CD14-positive monocyte (primary cell): ENCODE data around the gene CD22. TPM values are rescaled to one million over a fixed set of nuclear protein-coding genes. Genes with fewer than 3 reads are reported as not detected.

Experiments
- DNase-seq, 3 donors: peaks; one replicate each; pipeline ENCODE4 v3.0.0-alpha.2; 2011 to 2022
- H2AFZ ChIP-seq: 2 replicates; pipeline ENCODE4 v1.6.0; 2012; ENCODE audit warnings: mild to moderate bottlenecking, low read depth, low read length, inconsistent platforms; ENCODE audit not compliant: insufficient read depth, poor library complexity, severe bottlenecking
- H3K27ac ChIP-seq, 2 donors: 1 replicate in 1 of 2; 2 replicates in 1 of 2; pipeline ENCODE4 v1.5.1; 2012 to 2013; ENCODE audit warnings: low read length in 2 of 2, control low read depth in 1 of 2, inconsistent platforms in 1 of 2, low read depth in 1 of 2, mild to moderate bottlenecking in 1 of 2
- H3K27me3 ChIP-seq, 2 donors: one replicate each; pipeline versions ENCODE4 v1.6.0 to v1.6.1; 2011 to 2013; ENCODE audit warnings: low read length in 2 of 2; ENCODE audit not compliant: control insufficient read depth in 2 of 2, insufficient read depth in 2 of 2
- H3K36me3 ChIP-seq, 2 donors: replicated peaks in 1 of 2; 1 replicate in 1 of 2; 2 replicates in 1 of 2; pipeline versions ENCODE4 v1.5.1 to v1.6.1; 2012 to 2013; ENCODE audit warnings: low read length in 2 of 2, control low read depth in 1 of 2, inconsistent platforms in 1 of 2, mild to moderate bottlenecking in 1 of 2; ENCODE audit not compliant: insufficient read depth in 2 of 2, control insufficient read depth in 1 of 2
- H3K4me1 ChIP-seq, 2 donors: 1 replicate in 1 of 2; 2 replicates in 1 of 2; pipeline versions ENCODE4 v1.5.1 to v1.6.1; 2012 to 2013; ENCODE audit warnings: low read length in 2 of 2, control low read depth in 1 of 2, inconsistent platforms in 1 of 2, mild to moderate bottlenecking in 1 of 2, moderate library complexity in 1 of 2; ENCODE audit not compliant: insufficient read depth in 2 of 2, control insufficient read depth in 1 of 2
- H3K4me2 ChIP-seq: replicated peaks from 2 replicates; pipeline ENCODE3; 2012; ENCODE audit warnings: low read length, moderate library complexity, mild to moderate bottlenecking; ENCODE audit not compliant: poor library complexity, severe bottlenecking; ENCODE audit errors: extremely low read depth
- H3K4me3 ChIP-seq, 3 experiments: fragments of 200-600 bp in 1 of 3; sonication (generic) in 1 of 3; replicated peaks in 1 of 3; 1 replicate in 2 of 3; 2 replicates in 1 of 3; pipeline ENCODE4 v1.5.1; 2011 to 2013; ENCODE audit warnings: low read length in 3 of 3, mild to moderate bottlenecking in 3 of 3, control low read depth in 2 of 3, low read depth in 2 of 3, inconsistent platforms in 1 of 3, moderate library complexity in 1 of 3
- H3K79me2 ChIP-seq: 2 replicates; pipeline ENCODE4 v1.6.0; 2012; ENCODE audit warnings: mild to moderate bottlenecking, control low read depth, inconsistent platforms, low read length, moderate library complexity; ENCODE audit not compliant: insufficient read depth
- H3K9ac ChIP-seq: 2 replicates; pipeline ENCODE4 v1.6.0; 2017; ENCODE audit warnings: low read length, mild to moderate bottlenecking; ENCODE audit not compliant: insufficient read depth, poor library complexity, severe bottlenecking
- H3K9me3 ChIP-seq, 2 donors: replicated peaks in 1 of 2; 1 replicate in 1 of 2; 2 replicates in 1 of 2; pipeline versions ENCODE4 v1.5.1 to v1.6.1; 2012 to 2013; ENCODE audit warnings: low read length in 2 of 2, control low read depth in 1 of 2; ENCODE audit not compliant: control insufficient read depth in 1 of 2, insufficient read depth in 1 of 2
- H4K20me1 ChIP-seq: 2 replicates; pipeline ENCODE4 v1.6.0; 2012; ENCODE audit warnings: mild to moderate bottlenecking, low read length, control low read depth, moderate library complexity; ENCODE audit not compliant: insufficient read depth
- H3K27ac Mint-ChIP-seq, 7 donors: one replicate each; pipeline ENCODE4 v1.8.0; 2020; ENCODE audit warnings: mild to moderate bottlenecking in 7 of 7, mixed read lengths in 7 of 7, moderate library complexity in 6 of 7, inconsistent platforms in 2 of 7
- H3K27me3 Mint-ChIP-seq, 3 donors: one replicate each; pipeline ENCODE4 v1.8.0; 2021 to 2022; ENCODE audit warnings: low read depth in 3 of 3, mild to moderate bottlenecking in 3 of 3, mixed read lengths in 3 of 3, moderate library complexity in 3 of 3, inconsistent platforms in 1 of 3
- H3K36me3 Mint-ChIP-seq, 2 donors: one replicate each; pipeline ENCODE4 v1.8.0; 2020; ENCODE audit warnings: mixed read lengths in 2 of 2, inconsistent platforms in 1 of 2, mild to moderate bottlenecking in 1 of 2
- H3K4me1 Mint-ChIP-seq: one replicate; pipeline ENCODE4 v1.8.0; 2020; ENCODE audit warnings: mild to moderate bottlenecking, mixed read lengths
- H3K4me3 Mint-ChIP-seq, 2 donors: one replicate each; pipeline ENCODE4 v1.8.0; 2020; ENCODE audit warnings: mild to moderate bottlenecking in 2 of 2, mixed read lengths in 2 of 2, moderate library complexity in 1 of 2
- H3K9me3 Mint-ChIP-seq, 7 donors: one replicate each; pipeline ENCODE4 v1.8.0; 2020 to 2022; ENCODE audit warnings: mixed read lengths in 7 of 7, mild to moderate bottlenecking in 6 of 7, moderate library complexity in 6 of 7, inconsistent platforms in 2 of 7
- CTCF ChIP-seq: fragments of 200-600 bp; IDR thresholded peaks from one replicate; pipeline ENCODE4 v1.8.0; 2022; ENCODE audit warnings: antibody characterized with exemption, mild to moderate bottlenecking
- WGBS: methylation state at CpG from one replicate; pipeline ENCODE4 v1.1.5; 2013; ENCODE audit warnings: missing lambda C conversion rate; ENCODE audit not compliant: insufficient coverage; 5-methylcytosine and 5-hydroxymethylcytosine counted together
- intact Hi-C, 2 donors: fragments of 100-400 bp; cut with micrococcal nuclease; formaldehyde crosslinking; loops; one replicate each; pipeline versions ENCODE4 v1.15.0 to v1.15.1; 2023
- polyA plus RNA-seq, 3 donors: library from polyadenylated mRNA; depleted of rRNA in 1 of 3; unstranded in 2 of 3; stranded (reverse) in 1 of 3; fragments of 300-500 nt in 2 of 3; fragments of >200 nt in 1 of 3; fragmentation: Illumina TruSeq in 2 of 3; gene quantifications; 1 replicate in 2 of 3; 2 replicates in 1 of 3; pipeline ENCODE4 v1.2.3, GENCODE V29; 2012 to 2021

Gene CD22
- polyA plus RNA-seq, 3 donors: 0.24 to 4.8 (median 0.88) TPM

GRCh38 chr19:35351411-35352176 is 22.6 kb downstream of the CD22 start:
- Mint-ChIP-seq H3K4me3 (no peak overlapping the region), H3K27ac (no peak overlapping the region)

GRCh38 chr19:35352177-35352447 is 23.1 kb downstream of the CD22 start:
- Mint-ChIP-seq H3K27me3 (peaks cover 1 to 4% (median 2%) of the 10 kb centered on the region in 3 donors), H3K36me3 (no peaks in the 10 kb centered on the region), H3K27ac (no peak overlapping the region), H3K4me1 (peaks cover 29% of the 10 kb centered on the region), H3K9me3 (no peaks in the 10 kb centered on the region), H3K4me3 (no peak overlapping the region)
- no peak overlapping the region for H3K4me2 ChIP-seq
- no peak overlapping the region for H2AFZ ChIP-seq
- H3K9me3 ChIP-seq: no peaks in the 10 kb centered on the region
- intact Hi-C loops: loop anchor here (2.0 to 10.0 kb wide), 4 partner anchors 47 to 143 kb away; partner anchors contain the start of gene KRTDAP (in 1 of the 2)
- 92% methylated on average over 14 of the region's 18 CpGs for WGBS
- H3K4me1 ChIP-seq: peaks cover 28 to 33% of the 10 kb centered on the region in 2 donors
- no peaks in the 10 kb centered on the region for H3K79me2 ChIP-seq
- no peak for TF ChIP-seq CTCF
- H3K4me3 ChIP-seq: no peak overlapping the region
- H3K27me3 ChIP-seq: no peaks in the 10 kb centered on the region
- no peak overlapping the region for H3K27ac ChIP-seq
- H3K9ac ChIP-seq: no peak overlapping the region
- no peak for DNase-seq
- H3K36me3 ChIP-seq: no peaks in the 10 kb centered on the region
- no peaks in the 10 kb centered on the region for H4K20me1 ChIP-seq

More at GRCh38 chr19:35351411-35352176, 22.6 kb downstream of the CD22 start:
- Histone ChIP-seq H3K4me1 (peaks cover 33 to 38% of the 10 kb centered on the region in 2 donors), H3K4me3 (no peak overlapping the region), H3K27me3 (no peaks in the 10 kb centered on the region), H3K27ac (no peak overlapping the region), H3K9ac (no peak overlapping the region), H3K79me2 (no peaks in the 10 kb centered on the region), H3K9me3 (no peaks in the 10 kb centered on the region), H3K36me3 (no peaks in the 10 kb centered on the region), H4K20me1 (no peaks in the 10 kb centered on the region), H2AFZ (no peak overlapping the region), H3K4me2 (no peak overlapping the region)
- Mint-ChIP-seq H3K9me3 (no peaks in the 10 kb centered on the region), H3K4me1 (peaks cover 34% of the 10 kb centered on the region), H3K36me3 (peaks cover 0 to 4% of the 10 kb centered on the region in 2 donors), H3K27me3 (peaks cover 1 to 5% (median 2%) of the 10 kb centered on the region in 3 donors)
- intact Hi-C loops: loop anchor here (2.0 to 10.0 kb wide), 4 partner anchors 47 to 143 kb away; partner anchors contain the start of gene KRTDAP (in 1 of the 2)
- DNase-seq: no peak
- TF ChIP-seq CTCF: no peak
- 97% methylated on average over 44 of the region's 47 CpGs for WGBS
